IMR-90 (cell line): Measurements from ENCODE around the gene IRF2.

ENCODE experiments used
- BHLHE40 ChIP-seq: fragments of 150-350 bp; IDR thresholded peaks from 2 replicates; pipeline ENCODE4 v1.6.1; 2016; ENCODE audit warnings: mild to moderate bottlenecking, low read depth, low read length
- MAFK ChIP-seq: IDR thresholded peaks from 2 replicates; pipeline ENCODE4 v1.6.1; 2012; ENCODE audit warnings: low read depth, low read length, improper control_type of control experiment
- MAZ ChIP-seq: IDR thresholded peaks from 2 replicates; pipeline ENCODE4 v1.6.1; 2012; ENCODE audit warnings: low read depth, mild to moderate bottlenecking, low read length, improper control_type of control experiment, moderate library complexity, borderline replicate concordance
- POLR2A ChIP-seq: IDR thresholded peaks from 2 replicates; pipeline ENCODE4 v1.6.1; 2012; ENCODE audit warnings: mild to moderate bottlenecking, low read depth, low read length
- RAD21 ChIP-seq: IDR thresholded peaks from 2 replicates; pipeline ENCODE4 v1.6.1; 2012; ENCODE audit warnings: low read length, improper control_type of control experiment
- TF ChIP-seq, protein P1 (sequence below): conservative IDR thresholded peaks from 2 replicates; pipeline ENCODE4 v1.5.1; 2012; ENCODE audit warnings: mild to moderate bottlenecking, low read depth, low read length, improper control_type of control experiment

DNA sequence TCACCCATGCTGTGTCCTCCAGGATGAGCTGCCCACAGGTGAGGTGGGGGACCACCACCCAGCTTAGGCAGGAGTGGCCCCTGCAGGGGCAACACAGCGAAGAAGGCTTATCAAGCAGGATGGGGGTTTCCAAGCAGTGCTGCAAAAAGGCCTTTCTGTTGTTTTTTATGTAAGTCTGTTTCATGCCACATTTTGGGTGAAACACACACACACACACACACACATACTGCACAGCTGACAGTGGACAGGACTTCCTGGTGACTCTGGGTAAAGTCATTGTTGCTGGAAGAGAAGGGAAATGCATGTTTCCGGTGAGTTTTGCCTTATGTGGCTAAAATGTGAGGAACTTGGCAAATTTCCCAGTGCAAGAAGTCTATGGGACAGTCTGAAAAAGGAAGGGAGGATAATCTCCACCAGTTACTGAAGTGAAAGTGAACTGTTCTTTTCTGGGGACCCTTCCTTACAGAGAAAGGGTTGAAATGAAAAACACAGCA is 119.2 kb downstream of the IRF2 start:
- TF ChIP-seq, protein P1, sequence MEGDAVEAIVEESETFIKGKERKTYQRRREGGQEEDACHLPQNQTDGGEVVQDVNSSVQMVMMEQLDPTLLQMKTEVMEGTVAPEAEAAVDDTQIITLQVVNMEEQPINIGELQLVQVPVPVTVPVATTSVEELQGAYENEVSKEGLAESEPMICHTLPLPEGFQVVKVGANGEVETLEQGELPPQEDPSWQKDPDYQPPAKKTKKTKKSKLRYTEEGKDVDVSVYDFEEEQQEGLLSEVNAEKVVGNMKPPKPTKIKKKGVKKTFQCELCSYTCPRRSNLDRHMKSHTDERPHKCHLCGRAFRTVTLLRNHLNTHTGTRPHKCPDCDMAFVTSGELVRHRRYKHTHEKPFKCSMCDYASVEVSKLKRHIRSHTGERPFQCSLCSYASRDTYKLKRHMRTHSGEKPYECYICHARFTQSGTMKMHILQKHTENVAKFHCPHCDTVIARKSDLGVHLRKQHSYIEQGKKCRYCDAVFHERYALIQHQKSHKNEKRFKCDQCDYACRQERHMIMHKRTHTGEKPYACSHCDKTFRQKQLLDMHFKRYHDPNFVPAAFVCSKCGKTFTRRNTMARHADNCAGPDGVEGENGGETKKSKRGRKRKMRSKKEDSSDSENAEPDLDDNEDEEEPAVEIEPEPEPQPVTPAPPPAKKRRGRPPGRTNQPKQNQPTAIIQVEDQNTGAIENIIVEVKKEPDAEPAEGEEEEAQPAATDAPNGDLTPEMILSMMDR: no peak
- no peak for TF ChIP-seq MAZ
- TF ChIP-seq POLR2A: no peak
- TF ChIP-seq MAFK: peak; percentile 50; the same call in 1 of the 2 replicates
- TF ChIP-seq BHLHE40: no peak
- TF ChIP-seq RAD21: no peak
